Medulla oblongata (tissue), 1 donor: Measurements from ENCODE around the gene SGPP2.

Experiments
- DNase-seq: peaks from one replicate; pipeline ENCODE4 v3.0.0-alpha.2; 2015; ENCODE audit errors: extremely low spot score

The SGPP2 gene

DNA sequence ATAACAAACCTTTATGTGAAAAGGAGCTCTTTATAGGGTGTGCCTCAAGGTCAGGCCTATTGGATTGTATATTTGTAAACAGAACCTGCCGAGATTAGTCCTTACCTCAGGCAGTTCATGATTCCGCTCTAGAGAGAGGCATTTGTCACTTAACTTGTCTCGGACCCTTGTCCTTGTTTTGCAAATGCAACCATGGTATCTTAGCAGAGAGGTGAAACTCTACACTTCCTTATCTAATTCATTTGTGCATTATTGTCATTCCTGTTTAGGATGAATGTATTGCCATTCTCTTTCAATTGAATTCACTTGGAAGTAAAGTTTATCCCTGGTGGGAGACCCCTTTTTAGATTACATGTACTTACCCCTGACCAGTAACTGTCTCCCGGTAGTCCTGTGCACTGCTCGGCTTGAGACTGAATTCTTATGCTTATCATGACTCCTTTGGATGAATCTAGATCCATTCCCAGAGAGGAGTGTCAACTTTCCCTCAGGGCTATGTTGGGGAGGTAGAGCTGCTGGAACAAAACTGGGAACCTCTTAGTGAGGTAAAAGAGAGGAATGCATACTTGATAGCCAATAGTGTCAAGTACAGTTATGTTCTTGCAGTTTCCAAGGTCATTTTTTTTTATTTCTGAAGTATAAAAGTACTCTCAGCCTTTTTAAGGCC lies 46.6 kb downstream of the SGPP2 start:
- DNase-seq: no peak

DNA sequence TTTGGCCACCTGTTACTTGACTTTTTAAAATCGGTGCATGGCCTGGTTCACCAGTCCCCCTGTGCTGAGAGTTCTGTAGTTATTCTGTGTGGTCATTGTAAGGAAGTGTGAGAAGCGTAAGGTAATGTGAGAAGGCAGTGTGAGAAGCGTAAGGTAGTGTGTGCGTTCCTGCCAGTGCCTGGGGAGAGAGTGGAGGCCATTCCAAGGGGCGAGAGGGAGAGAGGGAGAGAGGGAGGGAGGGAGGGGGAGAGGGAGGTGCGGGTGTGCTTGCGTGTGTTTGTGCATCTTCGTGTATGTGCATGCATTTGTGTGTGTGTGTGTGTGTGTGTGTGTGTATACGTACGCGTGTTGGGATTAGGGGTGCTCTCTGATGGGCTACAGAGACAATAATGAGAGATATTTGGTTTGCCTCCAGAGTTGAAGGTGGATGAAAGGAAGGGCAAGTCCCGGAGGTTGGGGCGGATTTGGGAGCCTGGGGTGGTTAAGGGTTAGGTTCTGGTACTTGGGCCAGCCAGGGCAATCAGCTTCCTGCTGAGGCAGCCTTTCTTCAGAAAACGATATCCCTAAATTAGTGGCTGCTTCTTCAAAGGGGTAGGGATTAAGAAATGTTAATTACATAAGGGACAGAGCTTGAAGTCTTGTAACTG lies 53.7 kb downstream of the SGPP2 start:
- DNase-seq: no peak

DNA sequence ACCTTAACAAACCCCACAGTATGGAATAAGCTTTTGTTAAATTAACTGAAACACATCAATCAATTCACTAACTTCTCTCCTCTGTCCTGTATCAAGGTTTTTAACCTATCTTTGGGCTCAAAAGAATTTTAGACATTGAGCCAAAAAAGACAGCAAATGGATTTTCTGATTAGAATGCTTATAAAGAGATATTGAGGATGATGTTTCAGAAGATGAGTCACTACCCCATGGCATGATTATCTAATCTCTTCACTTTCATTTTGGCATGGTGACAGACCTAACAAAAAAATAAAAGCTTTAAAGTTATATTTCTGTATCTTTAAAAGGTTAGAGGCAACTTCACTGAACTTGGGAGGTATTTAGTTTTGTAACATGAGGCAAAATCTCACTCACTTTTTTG lies 55.5 kb downstream of the SGPP2 start:
- DNase-seq: no peak

DNA sequence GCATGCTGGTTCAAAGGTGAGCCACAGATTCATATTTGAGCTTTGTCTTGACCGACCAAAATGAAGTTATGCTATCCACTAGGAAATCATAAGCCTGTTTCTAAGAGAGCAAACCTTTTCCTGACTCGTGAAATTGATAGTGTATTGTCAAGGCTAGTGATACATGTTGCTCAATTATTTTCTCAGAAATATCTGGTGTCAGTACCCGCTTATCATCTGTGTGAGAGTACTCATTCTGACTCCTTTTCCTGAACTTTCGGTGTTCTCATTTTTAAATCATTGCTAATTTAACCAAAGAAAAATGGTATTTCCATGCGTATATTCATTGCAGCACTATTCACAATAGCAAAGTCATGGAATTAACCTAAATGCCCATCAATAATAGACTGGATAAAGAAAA lies 56.2 kb downstream of the SGPP2 start:
- no peak for DNase-seq

DNA sequence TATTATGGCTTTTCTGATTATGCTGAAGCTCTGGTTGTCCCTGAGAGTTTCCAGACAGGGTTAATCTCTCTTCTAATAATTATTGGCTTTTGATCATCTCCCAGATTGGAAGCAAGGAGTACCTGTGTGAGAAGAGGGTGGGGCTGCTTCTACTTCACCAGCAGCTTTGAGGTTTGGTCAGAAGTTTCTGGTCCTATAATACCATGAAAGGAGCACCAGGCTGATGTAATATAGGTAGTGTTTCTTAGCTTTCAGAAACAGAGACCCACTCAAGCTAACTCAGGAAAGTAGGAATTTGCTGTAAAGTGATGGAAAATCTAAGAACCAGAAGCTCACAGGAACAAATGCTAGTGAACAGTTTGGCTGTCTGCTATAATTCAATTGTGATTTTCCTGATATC lies 57.6 kb downstream of the SGPP2 start:
- DNase-seq: no peak

GRCh38 chr2:222483513-222484039 lies 59.2 kb downstream of the SGPP2 start:
- no peak for DNase-seq

DNA sequence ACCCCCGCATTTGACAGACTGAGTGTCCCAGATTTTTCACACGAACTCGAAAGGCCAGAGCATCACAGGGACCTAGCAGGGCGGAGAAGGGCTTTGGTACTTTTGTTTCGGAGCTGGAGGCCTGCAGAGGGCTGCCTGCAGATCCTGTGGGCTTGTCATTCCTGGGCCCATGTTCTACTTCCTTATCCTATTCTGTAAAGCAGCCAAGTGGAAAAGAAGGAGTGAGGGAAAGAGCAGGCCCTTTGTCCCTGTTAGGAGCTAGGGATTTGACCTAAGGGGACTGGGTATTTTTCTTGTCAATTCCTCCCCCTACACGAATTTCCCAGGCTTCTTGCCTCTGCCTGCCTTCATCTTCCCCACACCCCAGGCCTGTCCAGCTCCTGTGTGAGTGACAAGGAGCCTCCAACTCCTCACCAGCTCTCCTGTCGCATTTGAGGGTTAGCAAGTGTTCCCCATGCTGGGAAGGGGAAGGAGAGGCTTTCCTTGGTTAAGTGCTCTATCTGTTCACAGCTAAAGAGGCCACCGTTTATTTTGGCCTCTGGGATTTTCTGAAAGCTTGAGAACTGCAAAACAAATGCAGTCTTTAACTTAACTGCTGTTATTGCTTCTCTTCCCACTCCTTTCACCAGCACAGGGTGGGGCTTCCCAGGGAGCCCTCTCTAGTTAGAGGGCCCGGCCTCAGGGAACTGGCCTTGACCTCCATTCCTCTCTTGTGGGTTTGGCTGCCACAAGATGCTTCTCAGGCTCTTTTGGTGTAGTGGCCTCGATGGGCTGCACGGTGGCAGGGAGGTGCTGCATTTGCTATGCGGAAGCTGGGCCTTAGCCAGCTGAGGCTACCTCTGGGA lies 61.2 kb downstream of the SGPP2 start:
- no peak for DNase-seq

GRCh38 chr2:222490131-222490530 lies 65.8 kb downstream of the SGPP2 start:
- no peak for DNase-seq

GRCh38 chr2:222492683-222493082 lies 68.3 kb downstream of the SGPP2 start:
- no peak for DNase-seq

DNA sequence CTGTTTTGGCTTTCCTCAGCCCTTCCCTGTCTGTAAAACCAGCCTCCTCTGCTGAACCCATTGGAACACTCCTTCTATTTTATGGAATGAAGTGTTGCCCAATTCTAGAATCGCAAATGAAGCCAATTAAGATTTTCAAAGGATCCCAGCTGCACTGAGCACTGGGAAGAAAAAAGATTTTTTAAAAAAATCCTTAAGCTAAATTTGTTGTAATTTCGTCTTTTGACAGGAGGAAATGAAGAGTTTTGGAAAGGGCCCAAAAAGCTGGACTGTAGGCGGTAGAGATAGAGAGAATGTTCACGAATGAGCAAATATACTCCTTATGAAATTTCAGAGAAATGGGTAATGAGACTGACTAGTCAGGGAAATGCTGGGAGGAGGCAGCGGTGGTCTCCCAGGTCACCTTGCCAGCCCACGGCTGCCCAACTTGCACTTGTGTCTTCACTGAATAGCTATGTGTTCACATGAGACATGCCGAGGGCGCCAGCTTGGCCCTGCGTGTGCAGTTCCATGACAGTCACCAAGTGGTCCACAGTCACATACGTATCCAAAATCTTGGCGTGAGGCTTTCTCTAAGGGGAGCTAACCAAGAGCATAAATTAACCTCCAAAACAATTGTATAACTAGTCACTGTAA lies 69.9 kb downstream of the SGPP2 start:
- DNase-seq: no peak

- DNase-seq: no peak
Observed at GRCh38 chr2:222495388-222495787, 71.0 kb downstream of the SGPP2 start.

DNA sequence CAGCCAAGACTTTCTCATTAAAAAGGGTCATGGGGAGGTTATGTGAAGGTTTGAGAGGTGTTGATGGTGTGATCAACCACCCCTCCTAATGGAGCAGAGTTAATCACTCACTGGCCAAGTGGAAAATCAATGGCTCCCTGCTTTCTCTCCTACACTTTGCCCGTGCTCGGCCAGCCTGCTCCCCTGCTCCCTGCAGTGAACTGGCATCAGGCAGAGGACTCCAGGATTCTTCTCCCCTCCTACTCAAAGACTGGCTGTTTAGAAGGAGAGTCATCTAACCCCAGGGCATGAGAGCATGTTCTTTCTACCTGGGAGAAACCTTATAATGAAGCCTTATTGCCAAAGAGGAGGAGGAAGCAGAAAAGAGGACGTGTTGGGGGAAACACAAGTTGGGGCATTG lies 74.9 kb downstream of the SGPP2 start:
- DNase-seq: no peak

- no peak for DNase-seq
Observed at GRCh38 chr2:222504191-222504590, 79.8 kb downstream of the SGPP2 start.

DNA sequence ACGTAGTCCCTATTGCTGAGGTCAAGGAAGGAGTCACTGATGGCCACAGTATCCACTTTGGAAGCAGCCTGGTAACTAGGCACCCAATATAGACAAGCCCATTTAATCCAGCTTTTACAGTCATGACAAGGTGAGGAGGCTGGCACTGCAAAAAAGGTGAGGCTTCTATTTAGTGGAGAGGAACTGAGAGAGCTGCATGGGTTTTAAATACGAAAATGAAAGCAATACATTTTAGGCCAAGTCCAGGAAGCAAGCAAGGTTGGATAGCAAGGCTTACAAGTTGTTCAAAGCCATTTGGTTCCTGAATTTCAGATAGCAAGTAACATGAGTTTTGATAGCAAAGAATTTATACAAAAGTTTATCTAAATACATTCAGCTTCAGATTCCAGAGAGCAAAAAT lies 80.4 kb downstream of the SGPP2 start:
- DNase-seq: no peak

DNA sequence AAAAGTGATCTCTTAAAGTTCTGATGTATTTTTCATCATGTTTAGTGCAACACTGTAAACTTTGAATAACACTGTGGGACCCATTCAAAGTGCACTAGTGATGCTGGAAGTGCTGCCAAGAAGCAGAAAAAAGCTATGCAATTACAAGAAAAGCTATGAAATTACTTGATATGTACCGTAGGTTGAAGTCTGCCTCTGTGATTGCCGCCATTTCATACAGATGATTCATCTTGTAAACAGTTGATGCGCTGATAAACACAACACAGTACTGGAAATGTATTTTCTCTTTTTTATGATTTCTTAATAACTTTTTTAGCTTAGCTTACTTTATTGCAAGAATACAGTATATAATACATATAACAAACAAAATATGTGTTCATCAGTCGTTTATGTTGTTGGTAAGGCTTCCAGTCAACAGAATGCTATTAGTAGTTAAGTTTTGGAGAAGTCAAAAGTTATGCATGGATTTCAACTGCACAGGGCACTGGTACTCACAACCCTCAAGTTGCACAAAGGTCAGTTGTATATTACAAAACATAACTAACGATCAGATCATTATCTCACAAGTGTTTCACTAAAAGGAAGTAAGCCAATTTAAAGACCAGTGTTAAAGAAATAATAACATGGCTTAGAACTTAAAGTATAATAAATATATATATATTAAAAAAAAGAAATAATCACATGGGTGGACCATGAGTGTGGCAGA lies 82.0 kb downstream of the SGPP2 start:
- DNase-seq: no peak

DNA sequence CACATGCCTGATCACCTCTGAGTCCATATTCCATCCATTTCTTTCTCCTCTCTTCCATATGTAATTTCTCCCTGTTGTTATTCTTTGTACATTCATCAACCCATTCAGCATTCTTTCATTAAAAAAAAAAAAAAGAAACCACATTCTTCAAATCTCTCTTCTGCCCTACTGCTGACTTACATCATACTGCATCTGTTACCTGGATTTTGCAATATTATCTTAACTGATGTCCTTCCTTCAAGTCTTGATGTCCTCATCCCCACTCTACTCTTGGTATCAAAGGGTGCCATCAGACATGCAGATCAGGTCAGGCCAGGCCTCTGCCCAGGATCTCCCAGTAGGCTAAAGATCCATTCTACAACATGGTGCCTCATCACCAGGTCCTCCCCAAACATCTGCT lies 90.6 kb downstream of the SGPP2 start:
- no peak for DNase-seq

- DNase-seq: no peak
Observed at GRCh38 chr2:222518570-222519381, 94.4 kb downstream of the SGPP2 start.

DNA sequence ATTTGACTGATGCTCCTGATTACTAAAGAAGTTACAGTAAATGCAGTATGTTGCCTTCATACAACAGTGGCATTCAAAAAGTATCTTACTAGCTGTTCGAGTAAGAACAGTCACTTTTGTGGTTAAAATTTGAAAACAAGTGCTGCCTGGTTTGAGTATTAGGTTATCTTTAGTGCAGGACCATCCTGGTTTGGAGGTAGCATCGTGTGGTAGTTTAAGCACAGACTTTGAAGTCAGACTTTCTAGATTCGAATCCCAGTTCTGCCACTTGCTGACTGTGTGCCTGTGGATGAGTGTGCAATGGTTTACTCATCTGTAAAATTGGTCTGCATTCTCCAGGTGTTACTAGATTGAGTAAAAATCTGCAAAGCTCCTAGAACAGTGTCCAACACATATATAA lies 96.8 kb downstream of the SGPP2 start:
- DNase-seq: no peak

DNA sequence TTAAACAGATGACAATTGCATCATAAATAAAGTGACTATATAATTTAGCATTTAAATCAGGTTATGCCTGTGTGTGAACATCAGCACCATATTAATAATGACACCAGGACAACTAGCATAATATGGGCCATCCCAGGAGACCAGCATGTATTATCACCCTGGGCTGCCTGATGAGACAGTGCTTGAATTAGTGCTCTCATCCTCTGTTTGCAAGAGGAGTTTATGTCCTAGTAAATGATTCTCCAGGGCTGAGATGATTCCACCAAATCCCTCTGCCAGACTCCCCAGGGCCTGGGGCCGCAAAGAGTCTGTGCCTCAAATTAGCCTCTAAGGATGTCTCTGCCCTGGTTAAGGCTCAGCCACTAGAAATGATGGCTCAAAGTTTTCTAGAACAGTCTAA lies 97.7 kb downstream of the SGPP2 start:
- DNase-seq: no peak

GRCh38 chr2:222523783-222524544 lies 99.6 kb downstream of the SGPP2 start:
- no peak for DNase-seq
